Stimulated activated CD4-positive, alpha-beta T cell treated with anti-CD3 and anti-CD28 coated beads, TNF-alpha, amount 100 ng/mL, for 1 hour (primary cell): ENCODE results near the gene RTP2.
"Not testable (repeated sequence)": the region's sequence is repeated elsewhere in the genome, so short reads cannot be mapped to it uniquely, and the experiment has no call there.

Experiments
- DNase-seq, 3 donors: peaks; one replicate each; pipeline ENCODE4 v3.0.0-alpha.2; 2020; ENCODE audit warnings: low read depth in 3 of 3, low spot score in 1 of 3

Gene RTP2

DNA sequence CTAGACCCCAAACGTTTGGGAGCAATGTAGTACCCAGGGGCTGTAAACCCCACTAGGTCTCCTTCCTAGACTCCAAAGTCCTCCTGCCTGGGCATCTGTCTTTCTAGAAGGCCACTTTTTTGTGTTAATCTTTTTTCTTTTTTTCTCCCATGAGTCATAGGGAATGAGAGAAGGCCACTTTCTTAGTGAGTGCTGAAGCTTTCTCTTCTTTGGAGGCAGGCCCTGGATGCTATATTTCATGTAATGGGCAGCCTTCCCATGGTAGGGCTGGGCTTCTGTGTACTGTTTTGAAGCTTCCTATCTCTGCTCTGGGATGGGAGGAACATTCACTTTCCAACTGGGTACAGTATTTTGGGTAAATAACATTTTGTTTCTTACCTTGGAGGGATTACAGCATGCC lies 15.2 kb upstream of the RTP2 start:
- no peak for DNase-seq

DNA sequence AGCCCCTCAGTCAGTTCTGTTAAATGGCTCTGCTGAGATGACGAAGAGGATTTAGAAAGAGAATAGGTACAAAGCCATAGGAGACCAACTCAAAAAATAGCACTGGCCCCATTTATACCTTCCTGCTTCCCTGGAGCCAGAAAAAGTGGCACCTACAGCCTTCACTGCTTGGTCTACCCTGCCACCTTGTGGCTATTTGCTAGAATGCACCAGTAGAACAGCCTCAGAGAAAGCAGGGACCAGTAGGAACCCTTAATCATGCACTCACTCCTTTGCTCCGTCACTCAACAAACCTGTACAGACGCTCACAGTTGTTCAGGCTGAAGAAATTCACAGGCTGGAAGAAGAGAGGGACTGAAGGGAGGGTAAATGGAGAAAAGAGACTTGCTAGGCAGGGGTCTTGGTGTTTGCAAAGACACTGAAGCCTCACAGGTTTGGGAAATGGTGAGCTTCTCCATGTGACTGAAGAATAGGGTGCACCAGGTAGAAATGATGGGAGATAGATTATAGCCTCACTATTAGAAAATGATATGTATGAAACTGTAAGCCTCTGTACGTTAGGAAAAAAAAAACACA lies 12.1 kb upstream of the RTP2 start:
- peak; percentile 25 to 54 (median 46) for DNase-seq

DNA sequence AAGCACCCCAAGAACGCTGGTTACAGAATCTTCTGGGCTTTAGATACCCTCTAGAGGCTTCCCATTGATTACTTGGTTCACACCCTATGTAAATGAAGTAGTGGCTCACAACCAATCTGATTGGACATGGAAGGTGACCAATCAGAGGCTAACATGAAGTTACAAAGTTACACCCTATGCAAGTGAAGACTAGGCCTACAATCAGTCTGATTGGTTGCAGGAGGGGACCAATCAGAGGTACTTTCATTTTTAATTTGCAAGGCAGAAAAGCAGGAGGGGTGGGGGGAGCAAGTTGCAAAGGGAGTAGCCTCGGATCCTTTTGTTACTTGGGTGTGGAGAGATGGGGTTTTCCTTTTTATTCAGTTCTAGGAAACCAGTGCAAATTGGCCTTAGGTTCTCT lies 11.1 kb upstream of the RTP2 start:
- no peak for DNase-seq

DNA sequence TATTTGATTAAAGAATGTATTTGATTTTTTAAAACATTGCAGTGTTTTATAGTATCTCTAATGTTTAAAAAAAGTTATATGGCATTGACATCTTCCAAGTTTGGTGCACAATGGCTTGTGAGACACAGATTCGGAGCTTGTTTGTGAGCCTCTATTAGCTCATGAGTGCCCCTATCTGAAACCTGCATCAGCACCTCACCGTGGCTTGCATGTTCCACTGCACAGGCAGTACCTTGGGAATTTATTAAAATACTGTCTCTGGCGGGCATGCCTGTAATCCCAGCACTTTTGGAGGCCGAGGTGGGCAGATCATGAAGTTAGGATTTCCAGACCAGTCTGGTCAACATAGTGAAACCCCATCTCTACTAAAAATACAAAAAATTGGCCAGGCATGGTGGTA lies 6.8 kb upstream of the RTP2 start:
- DNase-seq = no peak

DNA sequence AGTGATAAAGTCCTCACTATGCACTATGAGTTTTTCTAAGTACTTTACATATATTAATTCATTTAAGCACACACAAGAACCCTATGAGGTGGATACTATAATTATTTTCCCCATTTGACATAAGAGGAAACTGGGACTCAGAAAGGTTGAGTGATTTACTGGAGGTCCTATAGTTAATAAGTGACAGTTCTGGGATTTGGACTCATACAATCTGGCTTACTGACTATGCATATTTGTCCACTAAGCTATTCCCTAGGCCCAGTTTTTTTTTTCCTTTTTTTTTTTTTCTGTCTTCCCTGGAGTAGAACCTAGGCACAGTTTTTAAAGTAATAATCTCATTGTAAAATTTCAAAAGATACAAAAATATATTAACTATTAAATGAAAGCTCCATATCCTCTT lies 6.3 kb upstream of the RTP2 start:
- DNase-seq = no peak

DNA sequence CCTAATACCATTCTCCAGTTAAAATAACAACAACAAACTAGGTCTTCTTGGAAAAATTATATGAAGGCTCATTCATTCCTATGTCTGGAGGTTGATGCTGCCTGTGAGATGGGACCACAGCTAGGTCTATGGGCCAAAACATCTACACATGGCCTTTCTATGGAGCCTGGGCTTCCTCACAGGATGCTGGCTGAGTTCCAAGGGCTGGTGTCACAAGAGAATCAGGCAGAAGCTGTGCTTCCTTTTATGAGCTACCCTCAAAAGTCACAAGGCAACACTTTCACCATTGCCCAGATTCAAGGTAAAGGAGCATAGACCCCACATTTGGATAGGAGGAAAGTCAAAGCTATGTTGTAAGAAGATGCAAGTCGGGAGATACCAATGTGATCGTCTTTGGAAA lies 4.6 kb upstream of the RTP2 start:
- DNase-seq = no peak

DNA sequence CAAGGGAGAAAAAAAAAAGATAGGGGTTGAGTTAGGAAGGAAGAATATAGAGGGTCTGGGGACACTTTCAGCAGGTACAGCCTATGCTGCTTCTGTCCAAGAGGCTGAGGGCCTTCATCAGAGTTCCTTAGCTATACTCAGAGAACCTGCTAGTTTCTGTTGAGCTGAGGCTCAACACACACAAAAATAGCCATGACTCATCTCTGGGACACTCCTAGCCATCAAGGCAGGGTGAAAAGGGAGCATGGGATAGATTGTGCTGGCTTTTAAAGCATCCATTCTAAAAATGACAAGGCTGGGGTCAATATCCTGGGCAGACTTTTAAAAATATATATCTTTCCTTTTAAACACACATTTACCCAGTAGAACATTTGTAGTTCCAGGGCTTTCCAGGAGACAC lies 2.8 kb upstream of the RTP2 start:
- no peak for DNase-seq

DNA sequence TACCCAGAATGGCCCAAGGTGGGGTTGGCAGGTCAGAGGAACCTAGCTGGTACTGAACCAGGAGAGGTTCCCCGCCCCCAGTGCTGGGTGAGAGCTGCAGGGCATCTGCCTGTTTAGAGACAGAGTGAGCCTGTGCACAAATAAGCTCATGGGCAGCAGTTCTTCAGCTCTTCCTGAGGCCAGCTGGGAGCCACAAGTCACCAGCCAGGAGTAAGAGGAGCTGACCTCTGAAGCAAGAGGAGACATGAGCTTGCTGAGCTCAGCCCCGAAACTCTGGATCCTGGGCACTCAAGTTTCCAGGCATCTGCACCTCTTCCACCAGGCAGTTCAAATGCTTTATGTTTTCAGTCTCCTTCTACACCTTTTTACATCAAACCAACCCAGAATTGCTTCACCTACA lies 2.1 kb downstream of the RTP2 start:
- no peak for DNase-seq

DNA sequence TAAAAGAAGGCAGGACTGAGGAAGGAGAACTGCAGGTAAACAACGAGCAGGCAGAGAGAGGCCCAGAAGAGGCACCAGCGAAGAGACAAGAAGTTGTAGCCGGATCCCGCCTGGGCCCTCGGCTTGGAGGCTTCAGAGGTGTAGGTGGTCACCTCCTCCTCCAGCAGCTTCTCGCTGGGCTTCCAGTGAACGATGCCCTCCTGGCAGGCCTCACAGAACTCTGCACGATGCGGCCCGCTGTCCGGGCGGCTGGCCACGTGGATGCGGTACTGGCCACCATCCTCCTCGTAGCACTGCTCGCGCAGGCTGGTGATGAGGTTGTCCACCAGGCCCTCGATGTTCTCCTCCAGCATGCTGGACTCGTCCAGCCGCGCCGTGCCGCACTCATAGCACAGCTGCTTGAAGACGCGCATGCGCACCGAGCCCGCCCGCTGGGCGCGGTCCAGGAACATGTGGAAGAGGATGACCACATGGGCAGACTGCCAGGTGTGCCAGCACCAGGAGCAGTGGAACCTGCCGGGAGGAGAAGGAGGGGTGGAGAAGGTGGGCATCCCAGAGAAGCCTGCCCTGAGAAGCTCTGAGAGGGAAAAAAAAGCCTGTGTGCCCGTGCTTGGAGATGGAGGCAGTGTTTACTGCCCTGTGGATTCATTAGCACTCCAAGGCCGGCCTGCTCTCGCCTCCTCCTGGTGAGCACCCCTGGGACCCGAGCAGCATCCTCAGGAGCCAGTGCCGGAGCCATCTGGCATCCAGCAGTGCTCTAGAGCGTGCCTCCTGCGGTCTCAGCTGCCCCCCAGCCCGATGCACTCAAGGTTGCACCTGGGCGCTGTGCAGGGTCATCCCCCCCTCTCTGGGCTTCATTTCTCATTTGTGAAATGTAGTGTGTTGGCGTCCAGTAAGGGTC lies 3.6 kb downstream of the RTP2 start:
- DNase-seq = no peak

DNA sequence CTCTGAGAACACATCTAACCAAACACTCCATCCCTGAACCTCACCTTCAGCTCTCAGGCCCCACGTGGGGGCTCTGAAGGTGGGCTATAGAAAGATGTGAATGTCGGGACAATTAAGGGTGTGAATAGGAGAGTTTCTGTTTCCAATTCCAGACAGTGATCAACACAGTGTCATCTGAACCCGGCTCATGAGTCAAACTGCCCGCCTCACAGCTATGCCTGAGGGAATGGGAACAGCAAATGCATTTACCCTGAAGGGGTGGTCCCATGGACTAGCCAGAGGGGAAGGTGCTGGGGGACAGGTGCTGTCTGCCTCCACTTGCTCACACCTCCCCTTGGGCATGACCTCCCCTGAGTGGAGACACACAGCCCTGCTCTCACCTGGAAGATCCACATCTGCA lies 6.3 kb downstream of the RTP2 start:
- no peak for DNase-seq

DNA sequence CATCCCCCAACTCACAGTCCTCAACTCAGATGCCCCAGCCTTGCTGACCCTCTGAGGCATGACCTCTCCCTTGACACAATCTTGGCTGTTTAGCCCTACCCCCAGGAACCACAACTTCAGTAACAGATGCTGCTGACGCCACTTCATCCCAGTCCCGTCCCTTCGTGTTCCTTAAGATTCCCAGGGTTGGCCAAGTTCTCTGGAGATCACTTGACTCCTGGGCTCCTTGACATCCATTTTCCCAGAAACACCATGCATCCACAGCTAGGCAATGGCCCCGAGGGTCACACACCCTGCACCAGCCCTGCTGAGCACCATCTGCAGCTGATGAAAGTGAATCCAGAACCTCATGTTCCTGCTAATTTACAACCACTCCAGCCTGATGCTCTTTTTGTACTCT lies 6.9 kb downstream of the RTP2 start:
- no peak for DNase-seq

DNA sequence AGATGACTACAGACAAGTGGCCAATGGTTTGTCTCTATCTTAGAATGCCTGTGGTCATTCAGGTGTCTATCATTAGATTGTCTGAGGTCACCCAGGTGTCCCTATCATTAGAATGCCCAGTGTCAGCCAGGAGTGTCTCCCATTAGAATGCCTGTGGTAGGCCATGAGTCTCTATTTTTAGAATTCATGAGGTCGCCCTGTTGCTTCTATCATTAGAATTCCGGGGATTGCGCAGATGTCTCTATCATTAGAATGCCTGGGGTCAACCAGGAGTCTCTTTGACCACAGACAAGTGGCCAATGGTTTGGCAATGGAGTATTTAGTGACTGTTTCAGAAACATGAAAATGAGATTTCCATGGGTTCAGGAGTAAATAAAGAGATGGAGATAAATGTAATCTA lies 7.6 kb downstream of the RTP2 start:
- no peak for DNase-seq

DNA sequence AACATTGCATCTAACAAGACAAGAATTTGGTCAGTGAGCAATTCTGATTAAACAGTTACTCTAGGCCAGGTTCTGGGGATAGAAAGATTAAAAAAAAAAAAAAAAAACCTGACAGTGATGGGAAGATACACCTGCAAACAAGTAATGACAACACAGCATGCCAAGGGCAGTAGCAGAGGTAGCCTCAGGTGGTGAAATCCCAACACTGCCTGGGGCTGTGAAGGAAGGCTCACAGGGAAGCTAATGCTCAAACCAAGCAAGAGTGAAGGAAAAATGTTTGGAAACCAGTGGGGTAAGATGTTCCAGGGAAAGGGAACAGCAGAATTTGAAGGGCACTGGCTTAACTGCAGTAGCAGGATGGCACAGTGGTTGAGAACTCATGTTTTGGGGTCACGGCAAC lies 8.9 kb downstream of the RTP2 start:
- DNase-seq = no peak

DNA sequence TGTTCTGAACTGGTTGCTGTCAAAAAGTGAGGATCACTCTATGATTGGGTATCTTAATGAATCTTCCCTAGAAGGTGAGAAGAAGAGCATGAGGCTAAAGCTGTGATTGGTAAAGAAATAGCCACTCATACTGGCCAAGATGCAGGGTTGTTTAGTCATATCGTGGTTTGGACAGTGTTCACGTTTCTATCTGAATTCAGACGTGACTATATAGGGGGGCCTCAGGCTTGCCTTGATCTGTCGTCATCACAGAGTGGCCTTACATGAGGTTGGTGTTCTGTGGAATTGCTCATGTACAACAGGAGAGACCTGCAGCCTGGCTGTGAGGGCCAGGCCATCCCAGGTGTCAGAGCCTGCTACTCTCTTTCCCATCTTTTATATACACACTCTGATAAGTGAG lies 12.4 kb downstream of the RTP2 start:
- DNase-seq = no peak

DNA sequence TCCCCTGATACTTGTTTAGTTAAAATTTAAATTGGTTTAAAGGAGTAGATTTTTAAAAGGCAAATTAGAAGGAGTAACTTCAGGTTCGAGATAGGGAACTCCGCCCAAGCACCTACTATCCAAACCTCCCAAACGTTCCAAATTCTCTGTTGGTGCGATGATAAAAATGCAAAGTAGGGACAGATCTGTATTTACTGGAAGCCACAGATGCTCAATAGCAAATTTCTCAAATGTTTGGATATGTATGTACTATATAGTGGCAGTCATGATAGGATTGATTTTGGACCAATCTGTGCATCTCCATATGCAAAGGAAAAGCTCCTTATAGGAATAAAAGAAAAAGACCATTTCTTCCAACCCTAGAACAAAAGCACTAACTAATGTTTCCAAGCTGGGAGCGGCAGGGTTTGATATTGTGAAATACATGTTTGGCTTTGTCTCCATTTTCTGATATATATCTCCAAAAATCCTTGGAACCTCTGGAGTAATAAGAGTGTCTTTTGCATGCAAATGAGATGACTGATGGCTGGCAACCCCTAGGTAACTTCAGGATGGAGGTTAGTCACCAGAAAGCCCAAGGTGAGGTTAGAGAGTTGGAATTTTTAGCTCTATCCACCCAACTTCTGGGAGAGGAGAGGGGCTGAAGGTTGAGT lies 15.6 kb downstream of the RTP2 start:
- DNase-seq = no peak

DNA sequence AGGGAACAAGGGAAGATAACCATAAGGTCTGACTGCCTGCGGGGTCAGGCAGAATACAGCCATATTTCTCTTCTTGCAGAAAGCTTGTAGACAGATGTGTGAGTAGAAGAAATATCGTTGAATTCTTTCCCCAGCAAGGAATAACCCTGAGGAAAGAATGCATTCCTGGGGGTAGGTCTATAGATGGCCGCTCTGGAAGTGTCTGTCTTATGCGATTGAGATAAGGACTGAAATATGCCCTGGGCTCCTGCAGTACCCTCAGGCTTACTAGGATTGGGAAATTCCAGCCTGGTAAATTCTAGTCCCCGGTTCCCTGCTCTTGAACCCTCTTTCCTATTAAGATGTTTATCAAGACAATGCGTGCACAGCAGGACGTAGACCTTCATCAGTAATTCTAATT lies 16.4 kb downstream of the RTP2 start:
- DNase-seq = no peak

DNA sequence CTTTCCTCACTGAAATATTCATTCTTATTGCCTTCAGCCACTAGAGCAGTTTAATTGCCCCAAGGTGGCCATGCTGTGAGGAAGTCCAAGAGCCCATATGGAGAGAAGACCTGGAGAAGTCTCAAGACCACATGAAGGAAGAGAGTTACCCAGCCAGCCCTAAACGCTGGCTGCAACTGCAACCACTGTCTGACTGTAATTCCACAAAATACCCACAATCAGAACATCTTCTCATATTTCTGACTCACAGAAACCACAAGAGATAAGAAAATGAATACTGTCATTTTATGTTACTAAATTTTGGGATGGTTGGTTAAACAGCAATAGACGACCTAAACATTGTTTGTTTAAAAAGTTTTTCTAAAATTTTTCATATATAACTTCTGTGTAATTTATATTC lies 17.5 kb downstream of the RTP2 start:
- DNase-seq = no peak

DNA sequence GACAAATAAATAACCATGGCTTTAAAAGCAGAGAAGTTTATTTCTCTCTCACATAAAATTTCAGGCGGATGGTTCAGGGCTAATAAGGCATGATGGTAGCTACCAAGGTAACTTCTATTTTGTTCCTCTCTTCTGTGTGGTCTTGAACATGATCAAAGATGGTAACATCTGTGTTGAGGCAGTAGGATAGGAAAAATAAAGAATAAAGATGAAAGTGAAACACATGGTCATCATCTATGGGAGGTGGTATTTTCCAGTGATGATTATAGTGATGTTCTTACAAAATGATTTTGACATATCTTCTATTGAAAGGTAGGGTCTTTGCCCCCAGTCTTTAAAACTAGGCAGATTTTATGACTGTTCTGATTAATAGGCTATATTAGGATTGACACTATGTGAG lies 17.9 kb downstream of the RTP2 start:
- DNase-seq = no peak

DNA sequence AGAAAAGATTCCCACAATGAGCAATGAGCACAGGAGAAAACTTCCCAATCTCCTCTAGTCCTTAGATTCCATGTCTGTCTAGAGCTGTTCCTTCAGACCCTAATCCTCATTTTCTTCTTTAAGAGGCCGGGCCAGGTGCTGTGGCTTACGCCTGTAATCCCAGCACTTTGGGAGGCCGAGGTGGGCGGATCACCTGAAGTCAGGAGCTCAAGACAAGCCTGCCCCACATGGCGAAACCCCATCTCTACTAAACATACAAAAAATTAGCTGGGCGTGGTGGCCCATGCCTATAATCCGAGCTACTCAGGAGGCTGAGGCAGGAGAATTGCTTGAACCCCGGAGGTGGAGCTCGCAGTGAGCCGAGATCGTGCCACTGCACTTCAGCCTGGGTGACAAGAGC lies 20.6 kb downstream of the RTP2 start:
- DNase-seq = not testable (repeated sequence)

DNA sequence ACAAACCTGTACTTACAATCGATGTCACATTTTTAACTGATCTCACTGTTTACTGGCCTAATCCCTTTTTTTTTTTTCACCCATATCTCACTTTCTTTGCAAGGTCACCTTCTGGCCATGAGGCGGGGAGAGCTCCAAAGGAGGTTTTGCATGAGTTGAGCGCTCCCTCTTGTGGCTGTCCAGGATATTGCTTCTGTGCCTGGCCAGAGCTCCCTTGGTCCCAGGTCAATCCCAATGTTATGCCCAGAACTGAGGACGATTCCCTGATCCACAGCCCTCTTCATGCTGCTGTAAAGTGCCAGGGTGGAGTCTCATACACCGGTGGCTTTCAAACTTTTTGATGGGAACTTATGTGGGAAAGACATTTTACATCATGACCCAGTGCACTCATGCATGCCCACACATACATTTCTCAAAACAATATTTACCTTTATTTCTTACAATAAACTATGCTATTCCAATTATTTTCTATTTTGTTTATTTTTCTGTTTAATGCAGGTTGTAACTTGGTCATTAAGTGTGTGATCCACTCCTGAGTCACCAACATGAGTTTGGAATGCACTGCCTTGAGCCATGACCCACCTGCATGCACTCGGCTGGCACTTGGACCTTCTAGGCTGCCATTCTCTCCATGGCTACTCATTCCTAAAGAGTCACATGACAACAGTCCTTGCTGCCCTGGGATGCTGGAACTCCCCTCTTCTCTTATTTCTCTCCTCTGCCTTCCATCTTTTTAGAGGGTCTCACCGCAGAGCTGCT lies 22.5 kb downstream of the RTP2 start:
- DNase-seq = peak in 2 of 3 donors; percentile 19 to 55

DNA sequence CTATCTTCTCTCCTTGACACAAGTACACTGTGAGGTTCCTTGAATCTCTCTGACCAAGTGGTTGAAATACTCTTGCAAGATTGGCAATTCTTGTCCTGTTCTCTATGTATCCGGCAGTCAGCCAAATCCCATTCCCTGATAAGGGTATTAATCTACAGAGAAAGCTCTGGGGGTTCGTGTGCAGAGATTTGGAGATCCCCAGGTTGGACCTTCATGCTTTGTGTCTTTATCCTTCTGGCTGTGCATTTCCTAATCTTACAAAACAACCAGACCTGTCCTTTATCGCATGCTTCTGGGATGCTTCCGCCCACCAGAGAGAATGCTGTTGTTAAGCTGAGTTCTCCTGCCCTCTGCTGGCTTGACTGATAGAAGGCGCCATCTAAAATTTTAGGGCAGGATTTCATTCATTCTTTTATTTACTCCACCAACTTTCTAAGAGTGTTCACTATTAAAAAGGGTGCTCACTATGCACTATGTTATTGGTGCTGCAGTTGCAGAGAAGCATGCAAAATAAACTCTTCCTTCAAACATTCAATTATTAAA lies 23.6 kb downstream of the RTP2 start:
- no peak for DNase-seq
